Fibroblast of mammary gland (primary cell): ENCODE data around the gene ASB15.

Experiments used
- DNase-seq: peaks from one replicate; pipeline ENCODE4 v3.0.0-alpha.2; 2010; ENCODE audit warnings: low read depth
- H3K4me3 ChIP-seq: 2 replicates; pipeline ENCODE4 v1.5.1; 2011; ENCODE audit warnings: low read depth, mild to moderate bottlenecking, low read length, moderate library complexity; ENCODE audit not compliant: control insufficient read depth
- TF ChIP-seq, protein P1 (sequence below): conservative IDR thresholded peaks from 2 replicates; pipeline ENCODE4 v1.5.1; 2011; ENCODE audit warnings: low read depth, low read length, inconsistent platforms; ENCODE audit not compliant: control insufficient read depth, insufficient read depth

Gene ASB15

DNA sequence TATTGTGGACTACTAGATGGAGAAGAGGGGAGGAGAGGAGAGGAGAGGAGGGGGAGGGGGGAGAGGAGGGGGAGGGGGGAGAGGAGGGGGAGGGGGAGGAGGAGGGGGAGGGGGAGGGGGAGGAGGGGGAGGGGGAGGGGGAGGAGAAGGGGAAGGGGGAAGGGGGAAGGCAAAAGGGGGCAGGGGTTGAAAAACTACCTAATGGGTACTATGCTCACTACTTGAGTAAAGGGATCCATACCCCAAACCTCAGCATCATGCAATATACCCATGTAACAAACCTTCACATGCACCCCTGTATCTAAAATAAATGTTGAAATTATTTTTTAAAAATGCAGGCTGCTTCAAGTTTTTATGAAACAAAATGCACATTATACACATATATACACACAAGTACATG lies 39.0 kb downstream of the ASB15 start:
- no peak for DNase-seq
- TF ChIP-seq, protein P1, sequence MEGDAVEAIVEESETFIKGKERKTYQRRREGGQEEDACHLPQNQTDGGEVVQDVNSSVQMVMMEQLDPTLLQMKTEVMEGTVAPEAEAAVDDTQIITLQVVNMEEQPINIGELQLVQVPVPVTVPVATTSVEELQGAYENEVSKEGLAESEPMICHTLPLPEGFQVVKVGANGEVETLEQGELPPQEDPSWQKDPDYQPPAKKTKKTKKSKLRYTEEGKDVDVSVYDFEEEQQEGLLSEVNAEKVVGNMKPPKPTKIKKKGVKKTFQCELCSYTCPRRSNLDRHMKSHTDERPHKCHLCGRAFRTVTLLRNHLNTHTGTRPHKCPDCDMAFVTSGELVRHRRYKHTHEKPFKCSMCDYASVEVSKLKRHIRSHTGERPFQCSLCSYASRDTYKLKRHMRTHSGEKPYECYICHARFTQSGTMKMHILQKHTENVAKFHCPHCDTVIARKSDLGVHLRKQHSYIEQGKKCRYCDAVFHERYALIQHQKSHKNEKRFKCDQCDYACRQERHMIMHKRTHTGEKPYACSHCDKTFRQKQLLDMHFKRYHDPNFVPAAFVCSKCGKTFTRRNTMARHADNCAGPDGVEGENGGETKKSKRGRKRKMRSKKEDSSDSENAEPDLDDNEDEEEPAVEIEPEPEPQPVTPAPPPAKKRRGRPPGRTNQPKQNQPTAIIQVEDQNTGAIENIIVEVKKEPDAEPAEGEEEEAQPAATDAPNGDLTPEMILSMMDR, result no peak

DNA sequence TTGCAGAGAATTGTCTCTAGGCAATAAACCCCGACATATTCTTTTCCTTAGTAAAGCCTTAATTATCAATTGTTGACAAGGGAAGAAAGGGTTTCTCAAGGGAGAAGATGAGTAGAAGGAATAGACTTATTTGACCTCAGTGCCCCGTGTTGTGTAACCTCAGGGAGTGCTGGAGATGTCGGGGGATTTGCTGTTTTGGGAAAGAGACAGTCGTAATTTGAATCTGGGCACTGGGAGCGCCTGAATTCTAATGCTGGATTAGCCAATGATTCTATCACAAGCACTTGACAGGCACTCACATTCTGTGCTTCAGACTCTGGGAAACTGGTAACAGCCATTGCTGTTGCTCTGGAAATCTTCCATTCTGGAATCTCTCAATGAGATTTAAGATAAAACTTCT lies 40.3 kb downstream of the ASB15 start:
- H3K4me3 ChIP-seq, result no peak overlapping the region
- TF ChIP-seq, protein P1, result no peak
- DNase-seq, result no peak

More for the DNA sequence above, 39.0 kb downstream of the ASB15 start:
- no peak overlapping the region for H3K4me3 ChIP-seq

DNA sequence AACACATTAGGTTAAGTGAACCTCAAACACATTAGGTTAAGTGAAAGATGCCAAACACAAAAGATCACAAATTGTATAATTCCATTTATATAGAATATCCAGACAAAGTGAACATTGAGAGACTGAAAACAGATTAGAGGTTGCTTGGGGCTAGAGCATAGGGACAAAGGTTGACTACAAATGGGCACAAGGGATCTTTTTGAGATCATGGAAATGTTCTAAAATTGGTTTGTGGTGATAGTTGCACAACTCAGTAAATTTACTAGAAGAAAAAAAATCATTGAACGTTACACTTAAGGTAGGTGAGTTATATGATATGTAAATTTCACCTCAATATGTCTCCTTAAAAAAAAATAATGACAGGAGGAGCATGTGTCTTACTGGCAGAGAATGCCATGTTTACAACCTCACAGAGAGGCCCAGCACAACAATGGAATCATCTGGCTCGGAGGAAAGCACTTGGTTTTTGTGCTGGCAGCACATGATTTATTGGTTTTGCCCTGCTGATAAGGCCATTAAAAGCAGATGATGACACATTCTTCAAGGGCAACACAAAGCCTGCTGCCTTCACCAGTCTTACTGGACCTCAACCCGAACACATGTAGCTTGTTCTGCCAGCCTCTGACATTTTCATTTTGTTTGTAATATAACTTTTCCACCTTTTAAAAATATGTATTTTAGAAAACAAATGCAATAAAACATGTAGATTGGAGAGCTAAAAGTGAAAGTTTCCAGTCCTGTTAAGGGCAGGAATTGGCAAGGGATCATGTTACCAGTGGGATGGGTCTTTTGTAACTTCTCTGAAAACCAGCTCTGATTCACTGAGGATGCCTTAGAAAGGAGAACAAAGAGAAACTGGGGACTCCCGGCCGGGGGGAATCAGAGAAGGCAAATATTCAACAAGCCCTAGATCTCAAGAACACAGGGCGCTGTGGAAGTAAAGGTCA lies 42.1 kb downstream of the ASB15 start:
- no peak overlapping the region for H3K4me3 ChIP-seq
- peak; percentile 77 for DNase-seq
- TF ChIP-seq, protein P1, result no peak

DNA sequence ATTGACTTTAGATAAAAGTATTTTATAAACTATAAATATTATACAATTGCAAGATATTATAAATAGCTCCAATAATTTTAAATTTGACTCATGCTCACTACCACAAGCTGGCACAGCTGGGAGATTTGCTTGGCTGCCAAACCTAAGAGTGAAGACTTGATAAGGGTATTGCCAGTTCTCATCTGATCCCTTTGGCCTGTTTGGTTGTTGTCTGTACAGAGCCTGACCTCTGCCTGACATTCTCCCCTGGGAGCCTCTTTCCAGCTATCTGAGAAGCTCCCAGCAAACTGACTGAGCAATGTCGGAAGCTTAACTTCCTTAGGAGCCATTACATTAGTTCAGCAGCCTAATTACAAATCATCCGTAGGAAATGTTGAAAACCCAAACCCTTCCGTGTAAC lies 43.9 kb downstream of the ASB15 start:
- DNase-seq, result no peak
- TF ChIP-seq, protein P1, result no peak
- no peak overlapping the region for H3K4me3 ChIP-seq

DNA sequence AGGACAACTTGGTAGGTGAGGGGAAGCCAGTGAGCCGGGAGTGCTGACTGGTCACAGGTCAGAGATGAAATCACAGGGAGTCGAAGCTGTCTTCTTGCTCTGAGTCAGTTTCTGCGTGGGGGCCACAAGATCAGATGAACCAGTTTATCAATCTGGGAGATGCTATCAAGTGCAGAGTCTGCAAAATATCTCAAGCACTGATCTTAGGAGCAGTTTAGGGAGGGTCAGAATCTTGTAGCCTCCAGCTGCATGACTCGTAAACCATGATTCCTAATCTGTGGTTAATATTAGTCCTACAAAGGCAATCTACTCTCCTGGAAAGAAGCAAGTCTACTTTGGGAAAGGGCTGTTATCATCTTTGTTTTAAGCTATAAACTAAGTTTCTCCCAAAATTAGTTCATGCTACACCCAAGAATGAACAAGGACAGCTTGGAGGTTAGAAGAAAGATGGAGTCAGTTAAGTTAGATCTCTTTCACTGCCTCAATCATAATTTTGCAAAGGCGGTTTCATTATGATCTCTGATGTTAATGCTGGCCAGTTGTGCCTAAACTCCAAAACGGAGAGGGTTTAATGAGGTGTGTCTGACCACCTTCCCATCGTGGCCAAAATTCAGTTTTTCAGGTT lies 45.6 kb downstream of the ASB15 start:
- TF ChIP-seq, protein P1, result no peak
- peak; percentile 28 for DNase-seq
- no peak overlapping the region for H3K4me3 ChIP-seq

DNA sequence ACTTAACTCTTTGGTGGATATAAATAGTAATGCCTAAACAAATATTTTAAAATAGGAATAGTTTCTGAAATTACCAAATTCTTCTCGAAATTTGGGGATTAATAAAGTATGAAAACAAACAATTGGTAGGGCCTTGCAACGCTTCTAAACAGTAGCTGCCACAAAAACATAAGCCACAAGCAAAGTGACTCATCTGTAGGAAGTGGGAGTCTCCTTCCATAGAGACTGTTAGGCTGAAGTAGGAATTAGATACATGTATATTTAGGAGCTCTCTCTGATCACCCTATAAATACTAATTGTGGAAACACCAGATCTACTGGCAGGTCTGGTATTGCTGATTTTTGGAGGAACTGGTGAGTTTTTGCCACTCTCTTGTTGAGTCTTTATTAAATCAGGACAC lies 48.3 kb downstream of the ASB15 start:
- TF ChIP-seq, protein P1, result no peak
- peak; percentile 45 for DNase-seq
- H3K4me3 ChIP-seq, result no peak overlapping the region
